Fibroblast of lung (primary cell): ENCODE data around the gene ZC3H11A. TPM values are rescaled to one million over a fixed set of nuclear protein-coding genes. Genes with fewer than 3 reads are reported as not detected.

ENCODE experiments used
- DNase-seq, 2 donors: peaks; one replicate each; pipeline versions ENCODE4 v3.0.0 to v3.0.0-alpha.2; 2010; ENCODE audit warnings: low read depth in 2 of 2
- H2AFZ ChIP-seq: 2 replicates; pipeline ENCODE4 v1.5.1; 2012; ENCODE audit warnings: low read length, control low read depth, inconsistent platforms
- H3K27ac ChIP-seq: 2 replicates; pipeline ENCODE4 v1.5.1; 2011; ENCODE audit warnings: low read length, control low read depth; ENCODE audit not compliant: insufficient read depth
- H3K27me3 ChIP-seq: 2 replicates; pipeline ENCODE4 v1.5.1; 2011; ENCODE audit warnings: mild to moderate bottlenecking, low read length; ENCODE audit not compliant: control insufficient read depth, insufficient read depth
- H3K36me3 ChIP-seq: 2 replicates; pipeline ENCODE4 v1.5.1; 2011; ENCODE audit warnings: low read length; ENCODE audit not compliant: control insufficient read depth, insufficient read depth
- H3K4me1 ChIP-seq: 2 replicates; pipeline ENCODE4 v1.5.1; 2011; ENCODE audit warnings: low read length; ENCODE audit not compliant: control insufficient read depth, insufficient read depth; ENCODE audit errors: extremely low read depth
- H3K4me2 ChIP-seq: 2 replicates; pipeline ENCODE4 v1.5.1; 2011; ENCODE audit warnings: low read length, control low read depth; ENCODE audit not compliant: insufficient read depth; ENCODE audit errors: extremely low read depth
- H3K4me3 ChIP-seq, 4 experiments: fragments of 200-600 bp in 1 of 4; sonication (generic) in 1 of 4; replicated peaks in 1 of 4; 2 replicates each; pipeline ENCODE4 v1.5.1; 2011 to 2016; ENCODE audit warnings: low read length in 4 of 4, low read depth in 3 of 4, mild to moderate bottlenecking in 3 of 4, control low read depth in 2 of 4, inconsistent platforms in 1 of 4, mixed read lengths in 1 of 4; ENCODE audit not compliant: insufficient read depth in 1 of 4; ENCODE audit errors: control extremely low read depth in 1 of 4
- H3K79me2 ChIP-seq: 2 replicates; pipeline ENCODE4 v1.5.1; 2012; ENCODE audit warnings: mild to moderate bottlenecking, low read length, inconsistent platforms; ENCODE audit not compliant: control insufficient read depth, insufficient read depth
- H3K9ac ChIP-seq: 2 replicates; pipeline ENCODE4 v1.5.1; 2011; ENCODE audit warnings: mild to moderate bottlenecking, low read length, control low read depth; ENCODE audit not compliant: insufficient read depth
- H3K9me3 ChIP-seq: 2 replicates; pipeline ENCODE4 v1.5.1; 2012; ENCODE audit warnings: low read depth, low read length; ENCODE audit not compliant: control insufficient read depth, insufficient read depth
- H4K20me1 ChIP-seq: 2 replicates; pipeline ENCODE4 v1.5.1; 2011; ENCODE audit warnings: low read length; ENCODE audit not compliant: control insufficient read depth, insufficient read depth; ENCODE audit errors: extremely low read depth
- EZH2 ChIP-seq: IDR thresholded peaks from 2 replicates; pipeline ENCODE4 v1.5.1; 2012; ENCODE audit warnings: low read length, control low read depth, mild to moderate bottlenecking; ENCODE audit errors: missing control alignments
- polyA plus RNA-seq, 2 donors: library from polyadenylated mRNA; depleted of rRNA in 1 of 2; stranded (reverse) in 1 of 2; unstranded in 1 of 2; fragments of >200 nt; gene quantifications; 2 replicates each; pipeline ENCODE4 v1.2.1, GENCODE V29; 2011 to 2012; ENCODE audit warnings: missing spikeins in 1 of 2
- total RNA-seq: library from RNA; depleted of rRNA; stranded (reverse); fragments of >200 nt; gene quantifications from 2 replicates; pipeline ENCODE4 v1.2.1, GENCODE V29; 2014
- TF ChIP-seq, protein P1 (sequence below), 2 donors: IDR thresholded peaks in 1 of 2; conservative IDR thresholded peaks in 1 of 2; 1 replicate in 1 of 2; 2 replicates in 1 of 2; pipeline ENCODE4 v1.5.1; 2011 to 2012; ENCODE audit warnings: low read length in 2 of 2, control low read depth in 1 of 2, inconsistent platforms in 1 of 2, low read depth in 1 of 2, mild to moderate bottlenecking in 1 of 2

Gene ZC3H11A
- total and polyA plus RNA-seq, 2 donors (not counting 1 experiment from before 2014, with no cell fraction given), result 88.0 to 98.6 TPM

DNA sequence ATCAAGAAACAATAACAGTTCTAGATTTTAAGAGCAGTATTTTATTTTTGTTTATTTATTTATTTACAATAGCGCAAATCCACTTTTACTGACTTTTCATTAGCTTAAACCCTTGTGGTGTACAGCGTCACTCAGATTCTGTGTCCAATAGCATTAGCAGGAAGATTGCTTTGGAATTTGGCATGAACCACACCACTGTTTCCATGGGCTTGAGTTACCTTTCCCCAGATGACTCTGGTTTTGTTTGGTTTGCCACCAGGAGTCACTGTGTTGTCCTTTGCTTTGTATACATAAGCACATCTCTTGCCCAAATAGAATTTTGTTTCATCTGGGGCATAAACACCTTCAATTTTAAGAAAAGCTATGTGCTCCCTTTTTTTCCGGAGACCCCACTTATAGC lies 40.1 kb downstream of the ZC3H11A start:
- Histone ChIP-seq H3K4me2 (no peak overlapping the region), H2AFZ (no peak overlapping the region), H3K36me3 (peaks cover 8% of the 10 kb centered on the region), H3K4me1 (no peaks in the 10 kb centered on the region), H3K27ac (no peak overlapping the region), H3K27me3 (no peaks in the 10 kb centered on the region), H3K4me3 (no peak overlapping the region), H3K79me2 (no peaks in the 10 kb centered on the region), H3K9ac (no peak overlapping the region), H3K9me3 (no peaks in the 10 kb centered on the region), H4K20me1 (no peaks in the 10 kb centered on the region)
- no peak for DNase-seq
- TF ChIP-seq, protein P1, sequence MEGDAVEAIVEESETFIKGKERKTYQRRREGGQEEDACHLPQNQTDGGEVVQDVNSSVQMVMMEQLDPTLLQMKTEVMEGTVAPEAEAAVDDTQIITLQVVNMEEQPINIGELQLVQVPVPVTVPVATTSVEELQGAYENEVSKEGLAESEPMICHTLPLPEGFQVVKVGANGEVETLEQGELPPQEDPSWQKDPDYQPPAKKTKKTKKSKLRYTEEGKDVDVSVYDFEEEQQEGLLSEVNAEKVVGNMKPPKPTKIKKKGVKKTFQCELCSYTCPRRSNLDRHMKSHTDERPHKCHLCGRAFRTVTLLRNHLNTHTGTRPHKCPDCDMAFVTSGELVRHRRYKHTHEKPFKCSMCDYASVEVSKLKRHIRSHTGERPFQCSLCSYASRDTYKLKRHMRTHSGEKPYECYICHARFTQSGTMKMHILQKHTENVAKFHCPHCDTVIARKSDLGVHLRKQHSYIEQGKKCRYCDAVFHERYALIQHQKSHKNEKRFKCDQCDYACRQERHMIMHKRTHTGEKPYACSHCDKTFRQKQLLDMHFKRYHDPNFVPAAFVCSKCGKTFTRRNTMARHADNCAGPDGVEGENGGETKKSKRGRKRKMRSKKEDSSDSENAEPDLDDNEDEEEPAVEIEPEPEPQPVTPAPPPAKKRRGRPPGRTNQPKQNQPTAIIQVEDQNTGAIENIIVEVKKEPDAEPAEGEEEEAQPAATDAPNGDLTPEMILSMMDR (conservative IDR thresholded peaks at IDR 0.05 in 1 of 2, IDR thresholded peaks at IDR 0.05 in 1 of 2; ENCODE audit: low read depth in 1 of 2, low read length in 2 of 2), result no peak
- TF ChIP-seq EZH2, result no peak

DNA sequence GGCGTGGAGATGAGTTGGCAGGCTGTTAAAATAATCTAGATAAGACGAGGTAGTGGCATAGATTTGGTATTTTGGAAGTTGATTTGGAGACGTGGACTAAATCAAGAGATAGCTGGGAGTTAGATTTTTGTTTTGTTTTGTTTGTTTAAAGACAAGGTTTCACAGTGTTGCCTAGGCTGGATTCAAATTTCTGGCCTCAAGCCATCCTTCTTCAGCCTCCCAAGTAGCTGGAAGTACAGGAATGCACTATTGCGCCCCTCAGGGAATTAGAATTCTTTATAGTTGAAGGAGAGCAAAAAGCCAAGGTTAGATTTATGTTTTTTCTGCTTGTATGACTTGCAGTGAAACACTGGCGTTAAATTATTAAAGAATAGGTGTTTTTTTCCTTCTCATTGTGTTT lies 43.7 kb downstream of the ZC3H11A start:
- H2AFZ ChIP-seq, result no peak overlapping the region
- H3K4me1 ChIP-seq, result no peaks in the 10 kb centered on the region
- H3K36me3 ChIP-seq, result peaks cover 5% of the 10 kb centered on the region
- no peak overlapping the region for H3K4me3 ChIP-seq
- H3K9ac ChIP-seq, result no peak overlapping the region
- no peaks in the 10 kb centered on the region for H3K79me2 ChIP-seq
- peak; percentile 44 to 75 for DNase-seq
- H3K9me3 ChIP-seq, result no peaks in the 10 kb centered on the region
- H3K27ac ChIP-seq, result peak overlapping the region; percentile 52
- TF ChIP-seq, protein P1 (conservative IDR thresholded peaks at IDR 0.05 in 1 of 2, IDR thresholded peaks at IDR 0.05 in 1 of 2; ENCODE audit: low read depth in 1 of 2, low read length in 2 of 2), result no peak
- TF ChIP-seq EZH2, result no peak
- no peak overlapping the region for H3K4me2 ChIP-seq
- no peaks in the 10 kb centered on the region for H4K20me1 ChIP-seq
- no peaks in the 10 kb centered on the region for H3K27me3 ChIP-seq

DNA sequence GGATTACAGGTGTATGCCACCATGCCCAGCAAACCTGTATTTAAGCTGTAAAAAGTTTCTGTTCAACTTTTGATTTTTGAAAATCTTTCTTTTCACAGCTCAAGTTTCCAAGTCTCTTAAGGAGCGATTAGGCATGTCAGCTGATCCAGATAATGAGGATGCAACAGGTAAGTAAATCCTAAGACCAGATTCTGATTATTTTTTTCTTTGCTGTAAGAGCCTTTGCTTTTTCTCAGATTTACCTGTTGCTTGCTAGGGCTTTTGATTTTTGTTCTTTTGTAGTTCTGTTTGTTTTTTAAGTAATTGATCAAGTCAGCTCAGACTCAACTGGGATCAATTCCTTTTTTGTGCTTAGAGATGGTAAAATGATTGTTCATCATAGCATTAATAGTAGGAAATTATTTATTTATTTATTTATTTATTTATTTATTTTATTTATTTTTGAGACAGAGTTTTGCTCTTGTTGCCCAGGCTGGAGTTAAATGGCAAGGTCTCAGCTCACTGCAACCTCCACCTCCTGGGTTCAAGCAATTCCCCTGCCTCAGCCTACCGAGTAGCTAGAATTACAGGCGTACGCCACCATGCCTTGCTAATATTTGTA lies 44.9 kb downstream of the ZC3H11A start:
- DNase-seq, result no peak
- no peak overlapping the region for H3K27ac ChIP-seq
- H3K36me3 ChIP-seq, result peaks cover 5% of the 10 kb centered on the region
- no peak overlapping the region for H3K4me2 ChIP-seq
- no peak overlapping the region for H2AFZ ChIP-seq
- H3K79me2 ChIP-seq, result no peaks in the 10 kb centered on the region
- H3K9ac ChIP-seq, result no peak overlapping the region
- TF ChIP-seq, protein P1 (conservative IDR thresholded peaks at IDR 0.05 in 1 of 2, IDR thresholded peaks at IDR 0.05 in 1 of 2; ENCODE audit: low read depth in 1 of 2, low read length in 2 of 2), result no peak
- TF ChIP-seq EZH2, result no peak
- H4K20me1 ChIP-seq, result no peaks in the 10 kb centered on the region
- no peak overlapping the region for H3K4me3 ChIP-seq
- H3K4me1 ChIP-seq, result no peaks in the 10 kb centered on the region
- no peaks in the 10 kb centered on the region for H3K9me3 ChIP-seq
- no peaks in the 10 kb centered on the region for H3K27me3 ChIP-seq
